Tibial nerve (tissue), 4 donors: ENCODE results near the gene TBX20.
"Not testable (repeated sequence)": the region's sequence is repeated elsewhere in the genome, so short reads cannot be mapped to it uniquely, and the experiment has no call there.

Experiments
- EP300 ChIP-seq, 2 donors: sonication (generic); formaldehyde crosslinking; IDR thresholded peaks; one replicate each; pipeline ENCODE4 v1.6.1; 2017; ENCODE audit warnings: antibody characterized with exemption in 2 of 2, mild to moderate bottlenecking in 1 of 2
- POLR2A ChIP-seq, 2 donors: fragments of 450-650 bp; IDR thresholded peaks; one replicate each; pipeline ENCODE4 v1.6.1; 2017; ENCODE audit warnings: antibody characterized with exemption in 2 of 2, mild to moderate bottlenecking in 2 of 2, moderate library complexity in 2 of 2
- TF ChIP-seq, protein P1 (sequence below), 5 experiments: fragments of 200-600 bp in 3 of 5; fragments of 450-650 bp in 2 of 5; sonication (generic) in 3 of 5; IDR thresholded peaks; one replicate each; pipeline ENCODE4 v1.5.1; 2016 to 2019; ENCODE audit warnings: antibody characterized with exemption in 5 of 5, mild to moderate bottlenecking in 3 of 5, moderate library complexity in 2 of 5

DNA sequence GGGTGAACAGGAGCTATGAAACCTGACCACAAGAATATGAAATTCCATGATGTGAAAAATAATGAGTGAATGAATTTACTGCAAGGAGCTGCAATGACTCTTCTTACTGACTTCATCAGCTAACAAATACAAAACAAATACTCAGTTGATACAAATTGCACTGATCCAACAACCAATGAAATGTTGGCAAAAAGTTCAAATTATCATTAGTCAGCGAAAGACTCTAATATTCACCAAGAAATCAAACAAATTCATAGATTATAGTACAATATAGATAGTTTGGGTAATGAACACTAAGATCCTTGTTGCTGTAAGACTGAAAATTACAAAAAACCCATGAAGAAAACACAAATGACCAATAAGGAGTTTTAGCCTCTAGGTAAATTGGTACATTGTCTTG lies 49.0 kb downstream of the TBX20 start:
- TF ChIP-seq, protein P1, sequence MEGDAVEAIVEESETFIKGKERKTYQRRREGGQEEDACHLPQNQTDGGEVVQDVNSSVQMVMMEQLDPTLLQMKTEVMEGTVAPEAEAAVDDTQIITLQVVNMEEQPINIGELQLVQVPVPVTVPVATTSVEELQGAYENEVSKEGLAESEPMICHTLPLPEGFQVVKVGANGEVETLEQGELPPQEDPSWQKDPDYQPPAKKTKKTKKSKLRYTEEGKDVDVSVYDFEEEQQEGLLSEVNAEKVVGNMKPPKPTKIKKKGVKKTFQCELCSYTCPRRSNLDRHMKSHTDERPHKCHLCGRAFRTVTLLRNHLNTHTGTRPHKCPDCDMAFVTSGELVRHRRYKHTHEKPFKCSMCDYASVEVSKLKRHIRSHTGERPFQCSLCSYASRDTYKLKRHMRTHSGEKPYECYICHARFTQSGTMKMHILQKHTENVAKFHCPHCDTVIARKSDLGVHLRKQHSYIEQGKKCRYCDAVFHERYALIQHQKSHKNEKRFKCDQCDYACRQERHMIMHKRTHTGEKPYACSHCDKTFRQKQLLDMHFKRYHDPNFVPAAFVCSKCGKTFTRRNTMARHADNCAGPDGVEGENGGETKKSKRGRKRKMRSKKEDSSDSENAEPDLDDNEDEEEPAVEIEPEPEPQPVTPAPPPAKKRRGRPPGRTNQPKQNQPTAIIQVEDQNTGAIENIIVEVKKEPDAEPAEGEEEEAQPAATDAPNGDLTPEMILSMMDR (IDR thresholded peaks at IDR 0.05) = not testable (repeated sequence)
- TF ChIP-seq POLR2A, EP300 (IDR thresholded peaks at IDR 0.05): not testable (repeated sequence)
